ENCODE measurements around the gene CACNA1C.

DNA sequence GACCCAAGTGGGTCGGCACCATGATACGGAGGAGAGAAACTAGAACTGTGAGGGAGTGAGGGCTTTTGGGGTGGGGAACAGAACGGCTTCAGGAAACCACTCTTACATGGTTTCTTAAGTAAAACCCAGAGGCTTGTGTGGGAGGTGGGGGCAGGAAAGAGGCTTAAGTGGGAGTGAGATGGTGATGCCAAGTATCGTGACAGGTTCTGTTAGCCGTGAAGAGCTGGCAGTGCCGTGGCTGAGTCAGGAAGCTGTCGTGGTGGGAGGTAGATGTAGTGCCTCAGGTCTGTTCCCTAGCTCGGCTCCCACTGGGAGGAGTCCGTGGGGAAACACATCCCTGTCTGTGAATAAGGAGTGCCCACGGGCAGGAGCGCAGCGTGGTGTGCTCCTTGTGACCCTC is 556.2 kb downstream of the CACNA1C start:
- TF ChIP-seq CTCF (IDR thresholded peaks at IDR 0.05): no peak
- no peak for TF ChIP-seq POLR2A (IDR thresholded peaks at IDR 0.05)
- no peak for TF ChIP-seq EP300 (IDR thresholded peaks at IDR 0.05)

All from tibial nerve (tissue), 4 donors.